ENCODE measurements around the gene ERLIN1.
"Not testable (repeated sequence)": the region's sequence is repeated elsewhere in the genome, so short reads cannot be mapped to it uniquely, and the experiment has no call there.

The ERLIN1 gene

DNA sequence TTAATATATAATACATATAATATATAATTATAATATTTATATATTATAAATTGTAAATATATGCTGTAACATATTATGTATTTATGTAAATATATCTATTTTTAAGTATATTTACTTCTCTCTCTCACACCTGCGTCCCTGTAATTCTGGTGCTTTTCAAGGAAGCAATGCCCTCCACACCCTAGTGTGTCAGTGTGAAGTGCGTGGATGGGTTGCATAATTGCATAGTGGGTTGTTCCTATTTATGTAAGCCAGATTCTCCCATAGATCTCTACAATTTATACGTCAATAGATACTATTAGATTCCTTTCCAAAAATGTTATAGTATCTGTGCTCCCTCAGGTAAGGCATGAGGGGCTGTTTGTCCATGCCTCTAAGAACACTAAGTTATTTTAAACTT lies 54.3 kb downstream of the ERLIN1 start:
- DNase-seq = no peak

DNA sequence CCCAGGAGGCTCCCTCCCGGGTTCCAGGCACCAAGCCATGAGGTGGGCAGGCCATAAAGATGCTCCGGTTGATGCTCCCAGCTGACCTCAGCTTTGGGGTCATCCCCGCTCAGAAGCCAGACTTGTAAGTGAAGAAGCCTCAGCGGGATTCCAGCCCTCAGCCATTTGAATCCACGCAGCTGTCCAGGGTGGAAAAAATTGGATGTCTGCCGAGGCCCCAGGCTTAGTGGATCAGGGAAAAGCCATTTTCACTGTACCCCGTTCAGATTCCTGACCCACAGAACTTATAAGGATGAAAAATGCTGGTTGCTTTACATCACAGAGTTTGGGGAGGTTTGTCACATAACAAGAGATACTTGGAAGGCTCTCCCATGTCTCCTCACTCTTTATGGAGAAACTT lies 55.0 kb downstream of the ERLIN1 start:
- DNase-seq = no peak

DNA sequence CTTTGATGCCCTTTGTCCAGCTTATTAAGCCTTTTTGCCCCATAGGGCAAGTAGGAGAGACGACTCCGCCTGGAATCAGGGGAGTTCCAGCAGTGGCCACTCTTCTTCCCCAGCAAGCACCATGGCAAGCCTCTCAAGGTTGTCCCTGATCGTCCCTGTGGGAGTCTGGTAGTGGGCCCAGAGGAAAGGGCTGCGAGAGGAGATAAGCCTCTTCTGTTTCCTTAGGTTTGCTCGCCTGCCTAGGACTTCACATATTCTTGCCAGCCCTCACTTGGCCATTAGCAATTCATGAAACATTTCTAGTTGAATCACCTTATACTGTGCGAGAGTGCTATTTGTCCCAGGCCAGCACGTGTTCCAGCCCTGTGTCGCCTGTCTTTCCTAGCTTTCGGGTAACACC lies 56.4 kb downstream of the ERLIN1 start:
- DNase-seq = no peak

DNA sequence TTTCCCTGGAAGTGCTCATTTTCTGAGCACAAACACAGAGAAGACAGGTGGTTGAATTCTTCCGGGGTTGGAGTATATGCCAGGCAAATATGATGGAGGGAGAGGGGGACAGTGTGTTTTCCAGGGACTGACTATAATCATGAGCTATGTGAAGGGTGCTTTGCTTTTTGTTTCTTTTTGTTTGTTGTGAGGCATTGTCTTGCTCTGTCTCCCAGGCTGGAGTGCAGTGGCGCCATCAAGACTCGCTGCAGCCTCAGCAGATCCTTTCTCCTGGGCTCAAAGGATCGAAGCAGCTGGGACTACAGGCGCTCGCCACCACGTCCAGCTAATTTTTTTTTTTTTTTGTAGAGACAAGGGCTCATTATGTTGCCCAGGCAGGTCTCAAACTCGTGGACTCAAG lies 56.9 kb downstream of the ERLIN1 start:
- DNase-seq = no peak

DNA sequence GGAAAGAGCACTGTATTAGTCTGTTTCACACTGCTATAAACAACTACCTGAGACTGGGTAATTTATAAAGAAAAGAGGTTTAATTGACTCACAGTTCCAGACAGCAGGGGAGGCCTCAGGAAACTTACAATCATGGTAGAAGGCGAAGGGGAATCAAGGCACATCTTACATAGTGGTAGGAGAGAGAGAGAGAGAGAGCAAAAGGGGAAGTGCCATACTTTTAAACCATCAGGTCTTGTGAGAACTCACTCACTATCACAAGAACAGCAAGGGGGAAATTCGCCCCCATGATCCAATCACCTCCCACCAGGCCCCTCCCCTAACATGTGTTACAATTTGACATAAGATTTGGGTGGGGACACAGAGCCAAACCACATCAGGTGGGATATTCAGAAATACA lies 60.5 kb downstream of the ERLIN1 start:
- not testable (repeated sequence) for DNase-seq

DNA sequence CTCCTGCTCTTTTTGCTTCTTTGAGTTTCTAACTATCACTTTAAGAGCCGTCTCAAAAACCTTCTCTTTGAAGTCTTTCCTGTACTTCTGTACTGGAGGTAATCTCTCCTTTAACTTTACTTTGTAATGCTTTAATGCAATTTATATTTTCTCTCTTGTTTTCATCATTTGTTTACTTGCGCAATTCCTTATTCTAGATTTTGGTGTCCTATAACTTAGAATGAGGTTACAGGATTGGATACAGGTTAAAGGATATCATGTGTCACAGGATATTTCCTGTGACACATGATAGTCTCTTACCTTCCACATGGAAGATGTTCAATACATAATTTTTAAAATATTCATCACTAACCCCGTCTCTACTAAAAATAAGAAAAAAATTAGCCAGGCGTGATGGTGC lies 61.7 kb downstream of the ERLIN1 start:
- DNase-seq = no peak

DNA sequence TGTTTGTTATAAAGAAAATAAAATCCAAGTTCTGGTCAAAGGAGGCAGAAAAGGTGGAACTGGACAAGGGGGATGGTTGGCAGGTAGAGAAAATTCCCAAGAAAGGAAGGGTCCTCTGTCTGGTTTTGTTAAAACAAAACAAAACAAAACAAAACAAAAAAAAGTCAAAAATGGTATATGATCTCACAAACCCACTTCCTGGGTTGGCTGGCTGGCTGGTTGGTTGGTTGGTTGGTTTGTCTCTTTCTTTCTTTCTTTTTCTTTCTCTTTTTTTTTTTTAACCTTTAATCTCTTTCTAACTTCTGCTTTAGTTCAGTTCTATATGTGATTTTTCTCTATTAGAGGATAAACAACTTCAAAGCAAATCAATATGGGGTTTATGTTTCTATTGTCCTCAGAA lies 63.0 kb downstream of the ERLIN1 start:
- no peak for DNase-seq

DNA sequence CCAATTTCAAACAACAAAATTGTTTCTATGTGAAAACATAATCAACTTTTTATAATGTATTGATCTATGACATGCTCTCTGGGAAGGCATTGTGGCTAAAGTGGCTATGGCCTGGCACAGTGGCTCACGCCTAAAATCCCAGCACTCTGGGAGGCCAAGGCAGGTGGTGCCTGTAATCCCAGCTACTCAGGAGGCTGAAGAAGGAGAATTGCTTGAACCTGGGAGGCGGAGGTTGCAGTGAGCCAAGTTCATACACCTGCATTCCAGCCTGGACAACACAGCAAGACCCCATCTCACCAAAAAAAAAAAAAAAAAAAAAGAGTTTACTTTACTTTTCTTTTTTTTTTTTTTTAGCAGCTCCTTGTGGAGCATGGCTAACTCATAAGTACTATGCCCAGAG lies 65.3 kb downstream of the ERLIN1 start:
- DNase-seq = no peak

DNA sequence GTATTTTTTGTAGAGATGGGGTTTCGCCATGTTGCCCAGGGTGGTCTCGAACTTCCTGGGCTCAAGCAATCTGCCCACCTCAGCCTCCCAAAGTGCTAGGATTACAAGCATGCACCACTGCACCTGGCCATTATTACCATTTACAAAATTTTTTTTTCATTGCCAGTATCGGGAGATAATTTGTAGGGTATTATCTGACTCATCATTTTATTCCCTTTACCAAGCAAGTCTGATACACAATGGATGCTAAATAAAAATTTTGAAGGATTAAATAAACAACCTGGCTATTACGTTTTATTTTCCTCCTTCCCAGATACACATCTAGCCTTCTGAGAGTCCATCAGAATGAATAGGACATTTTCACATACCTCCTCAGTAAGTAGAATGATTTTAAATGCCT lies 66.1 kb downstream of the ERLIN1 start:
- DNase-seq = no peak

DNA sequence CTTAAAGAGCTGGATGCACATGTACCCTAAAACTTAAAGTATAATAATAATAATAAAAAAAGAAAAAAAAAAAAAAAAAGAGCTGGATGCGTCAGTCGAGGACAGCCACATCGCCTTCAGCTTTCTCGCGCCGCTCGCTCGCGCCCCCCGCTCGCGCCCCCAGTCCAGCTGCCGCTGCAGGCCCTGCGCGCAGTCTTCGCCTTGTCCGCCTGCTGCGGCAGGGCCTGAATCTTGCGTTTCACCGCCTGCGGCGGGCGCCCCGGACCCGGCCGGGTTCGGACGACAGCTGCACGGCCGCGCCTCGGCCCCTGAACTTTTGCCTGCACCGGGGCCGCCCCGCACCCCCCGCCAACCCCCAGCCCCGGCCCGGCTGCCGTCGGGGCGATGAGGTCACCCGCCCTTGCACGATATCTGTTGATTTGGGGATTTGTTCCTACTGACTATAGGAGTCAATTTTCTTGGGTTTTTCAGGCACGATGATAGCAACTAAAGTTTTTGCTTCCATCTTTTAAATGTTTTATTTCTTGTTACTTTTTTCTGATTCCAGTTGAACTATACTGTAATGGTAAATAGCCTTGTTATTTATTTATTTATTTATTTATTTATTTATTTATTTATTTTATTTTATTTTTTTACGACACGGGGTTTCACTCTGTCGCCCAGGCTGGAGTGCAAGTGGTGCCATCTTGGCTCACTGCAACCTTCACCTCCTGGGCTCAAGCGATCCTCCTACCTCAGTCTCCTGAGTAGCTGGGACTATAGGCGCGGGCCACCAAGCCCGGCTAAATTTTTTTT lies 70.7 kb downstream of the ERLIN1 start:
- DNase-seq = no peak

DNA sequence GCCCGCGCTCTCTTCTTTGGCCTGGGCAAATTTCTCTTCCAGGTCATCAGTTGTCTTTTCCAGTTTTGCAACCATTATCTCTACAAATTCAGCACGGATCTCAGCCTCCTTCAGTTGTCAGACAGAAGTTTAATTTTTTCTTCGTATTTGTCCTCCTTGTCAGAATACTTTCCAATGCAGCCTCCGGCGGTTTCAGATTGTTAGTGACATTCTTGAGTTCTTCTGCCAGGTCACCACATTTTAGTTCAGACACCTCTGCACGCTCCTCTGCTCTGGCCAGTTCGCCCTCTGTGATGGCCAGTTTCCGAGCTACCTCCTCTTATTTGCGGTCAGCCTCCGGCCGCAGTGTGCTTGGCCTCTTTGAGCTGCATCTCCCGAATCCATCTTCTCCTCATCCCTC lies 71.4 kb downstream of the ERLIN1 start:
- no peak for DNase-seq

DNA sequence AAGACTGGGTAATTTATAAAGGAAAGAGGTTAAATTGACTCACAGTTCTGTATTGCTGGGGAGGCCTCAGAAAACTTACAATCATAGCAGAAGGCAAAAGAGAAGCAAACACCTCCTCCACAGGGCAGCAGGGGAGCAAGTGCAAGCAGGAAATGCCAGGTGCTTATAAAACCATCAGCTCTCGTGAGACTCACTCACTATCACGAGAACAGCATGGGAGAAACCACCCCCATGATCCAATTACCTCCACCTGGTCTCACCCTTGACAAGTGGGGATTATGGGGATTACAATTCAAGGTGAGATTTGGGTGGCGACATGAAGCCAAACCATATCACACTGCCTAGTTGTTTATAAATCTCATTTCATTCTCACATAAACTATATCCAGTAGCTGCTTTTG lies 76.2 kb downstream of the ERLIN1 start:
- DNase-seq = no peak

DNA sequence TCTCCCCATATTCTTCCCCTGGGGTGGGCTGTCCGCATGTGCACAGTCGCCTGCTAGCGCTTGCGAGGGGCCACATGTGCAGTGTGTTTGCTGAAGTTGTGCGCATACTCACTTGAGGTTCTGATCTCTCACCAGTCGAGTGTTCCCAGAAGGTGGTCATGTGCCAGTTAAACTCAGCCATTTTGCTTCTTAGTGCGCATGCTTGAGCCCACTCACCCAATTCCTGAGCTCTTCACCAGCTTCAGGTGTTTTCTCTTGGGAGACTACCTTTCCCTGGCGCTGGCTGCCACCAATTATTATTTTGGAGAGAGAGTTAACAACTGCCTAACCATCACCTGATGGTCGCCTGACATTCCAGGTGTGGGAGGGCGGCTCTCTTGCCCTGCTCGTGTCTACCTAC lies 79.0 kb downstream of the ERLIN1 start:
- DNase-seq = no peak

DNA sequence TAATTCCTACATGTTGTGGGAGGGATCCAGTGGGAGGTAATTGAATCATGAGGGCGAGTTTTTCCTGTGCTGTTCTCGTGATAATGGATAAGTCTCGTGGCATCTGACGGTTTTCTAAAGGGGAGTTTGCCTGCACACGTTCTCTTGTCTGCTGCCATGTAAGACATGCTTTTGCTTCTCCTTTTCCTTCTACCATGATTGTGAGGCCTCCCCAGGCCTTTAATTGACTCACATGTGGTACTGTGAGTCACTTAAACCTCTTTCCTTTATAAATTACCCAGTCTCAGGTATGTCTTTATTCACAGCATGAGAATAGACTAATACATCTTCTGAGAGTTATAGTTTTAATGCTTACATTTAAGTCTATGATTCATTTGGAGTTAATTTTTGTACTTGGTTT lies 81.5 kb downstream of the ERLIN1 start:
- DNase-seq = no peak

DNA sequence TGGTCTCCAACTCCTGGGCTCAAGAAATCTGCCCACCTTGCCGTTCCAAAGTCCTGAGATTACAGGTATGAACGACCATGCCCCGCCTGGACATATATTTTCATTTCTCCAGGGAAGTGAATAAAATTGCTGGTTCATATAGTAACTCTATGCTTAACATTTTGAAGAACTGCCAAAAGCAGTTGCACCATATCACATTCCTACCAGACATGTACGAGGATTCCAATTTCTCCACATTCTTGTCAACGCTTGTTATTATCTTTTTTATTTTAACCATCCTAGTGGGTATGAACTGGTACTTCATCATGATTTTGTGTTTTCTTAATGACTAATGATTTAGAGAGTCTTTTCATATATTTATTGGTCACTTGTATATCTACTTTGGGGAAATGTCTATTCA lies 82.2 kb downstream of the ERLIN1 start:
- DNase-seq = no peak

DNA sequence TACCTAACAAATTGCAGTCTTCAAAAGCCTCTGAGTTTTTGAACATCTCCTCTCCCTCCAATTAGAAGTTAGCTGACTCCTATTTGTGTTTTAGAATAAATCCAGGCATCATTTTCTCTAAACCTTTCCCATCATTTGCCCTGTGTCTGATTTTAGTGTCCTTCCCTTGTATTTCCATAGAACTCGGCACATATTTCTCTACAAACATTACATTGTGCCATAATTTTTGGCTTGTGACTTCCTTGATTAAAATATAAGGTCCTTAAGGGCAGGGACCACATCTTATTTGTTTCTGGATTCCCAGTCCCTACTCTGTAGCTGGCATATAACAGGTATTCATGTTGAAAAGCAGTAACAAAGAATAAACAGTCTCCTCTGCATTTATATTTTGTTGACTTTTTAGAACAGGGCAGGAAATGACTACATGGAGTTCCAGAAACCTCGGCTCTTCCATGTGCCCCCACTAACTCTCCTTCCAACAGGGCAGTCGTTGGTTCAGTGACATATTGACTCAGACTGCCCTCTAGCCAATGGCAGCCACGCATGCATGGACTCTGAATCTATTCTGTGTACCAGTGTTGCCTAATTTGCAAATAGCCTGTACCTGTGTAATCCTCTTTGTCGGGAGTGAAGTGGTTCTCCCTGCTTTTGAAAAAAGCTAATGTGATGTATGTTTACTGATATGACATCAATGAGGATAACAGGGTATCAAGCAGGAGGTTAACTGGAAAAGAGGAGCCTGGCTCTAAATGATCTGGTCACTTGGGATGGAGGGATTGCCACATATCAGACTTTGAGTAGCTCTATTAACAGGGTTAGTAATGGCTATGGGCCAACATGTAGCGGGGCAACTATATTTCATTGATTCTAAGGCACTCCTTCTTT lies 84.4 kb downstream of the ERLIN1 start:
- peak in 1 of 2 experiments; percentile 25 for DNase-seq

DNA sequence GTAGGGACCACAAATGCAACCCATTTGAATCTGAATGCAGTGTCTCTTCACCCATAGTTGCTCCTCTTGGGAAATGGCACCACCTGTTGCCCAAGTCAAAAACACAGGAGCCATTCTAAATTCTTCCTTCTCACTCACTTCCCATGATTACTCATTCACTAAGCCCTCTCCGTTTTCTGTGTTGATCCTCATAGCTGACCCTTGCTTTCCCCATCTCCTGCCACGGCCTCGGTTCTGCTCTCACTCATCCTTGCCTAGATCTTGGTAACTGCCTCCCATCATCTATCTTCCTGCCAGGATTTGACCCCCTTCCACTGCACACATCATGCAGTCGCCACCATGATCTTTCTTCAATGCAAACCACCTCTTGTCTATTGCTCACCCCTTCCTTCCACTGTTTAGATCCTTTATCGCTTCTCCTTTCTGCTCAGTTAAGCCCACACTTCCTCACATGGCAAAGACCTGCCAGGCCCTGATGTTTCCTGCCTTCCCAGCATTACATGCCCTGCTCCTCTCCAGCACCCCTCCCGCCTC lies 85.1 kb downstream of the ERLIN1 start:
- DNase-seq = no peak

Data from NCI-H526 (cell line).